GM21390 (cell line): Measurements from ENCODE around the gene OR2AT4.
"Not testable (repeated sequence)": the region's sequence is repeated elsewhere in the genome, so short reads cannot be mapped to it uniquely, and the experiment has no call there.

Source experiments
- ATAC-seq: cut with Tn5 transposase; IDR thresholded peaks from one replicate; pipeline ENCODE4 v1.9.1; 2021; ENCODE audit not compliant: unreplicated experiment

Gene OR2AT4

GRCh38 chr11:75068993-75069392 is 27.7 kb downstream of the OR2AT4 start:
- ATAC-seq: no peak

- ATAC-seq: no peak
Observed at GRCh38 chr11:75068559-75068958, 28.1 kb downstream of the OR2AT4 start.

GRCh38 chr11:75066061-75066460 is 30.6 kb downstream of the OR2AT4 start:
- ATAC-seq: no peak

GRCh38 chr11:75063741-75064314 is 32.8 kb downstream of the OR2AT4 start:
- no peak for ATAC-seq

- no peak for ATAC-seq
Observed at GRCh38 chr11:75059299-75059698, 37.4 kb downstream of the OR2AT4 start.

GRCh38 chr11:75056814-75057213 is 39.9 kb downstream of the OR2AT4 start:
- ATAC-seq: no peak

- ATAC-seq: no peak
Observed at GRCh38 chr11:75055511-75055910, 41.2 kb downstream of the OR2AT4 start.

- ATAC-seq: no peak
Observed at GRCh38 chr11:75052457-75052856, 44.2 kb downstream of the OR2AT4 start.

- no peak for ATAC-seq
Observed at GRCh38 chr11:75051043-75051442, 45.6 kb downstream of the OR2AT4 start.

GRCh38 chr11:75050516-75050915 is 46.2 kb downstream of the OR2AT4 start:
- ATAC-seq: no peak

GRCh38 chr11:75049501-75050266 is 47.0 kb downstream of the OR2AT4 start:
- ATAC-seq: not testable (repeated sequence)

- no peak for ATAC-seq
Observed at GRCh38 chr11:75047191-75047590, 49.5 kb downstream of the OR2AT4 start.

- not testable (repeated sequence) for ATAC-seq
Observed at GRCh38 chr11:75046668-75047067, 50.0 kb downstream of the OR2AT4 start.

- ATAC-seq: not testable (repeated sequence)
Observed at GRCh38 chr11:75044381-75045170, 52.1 kb downstream of the OR2AT4 start.

- not testable (repeated sequence) for ATAC-seq
Observed at GRCh38 chr11:75041821-75042220, 54.9 kb downstream of the OR2AT4 start.

GRCh38 chr11:75041263-75041662 is 55.4 kb downstream of the OR2AT4 start:
- no peak for ATAC-seq

- ATAC-seq: no peak
Observed at GRCh38 chr11:75040167-75040770, 56.4 kb downstream of the OR2AT4 start.

- ATAC-seq: no peak
Observed at GRCh38 chr11:75035911-75036565, 60.6 kb downstream of the OR2AT4 start.

GRCh38 chr11:75035256-75035655 is 61.4 kb downstream of the OR2AT4 start:
- ATAC-seq: no peak

- no peak for ATAC-seq
Observed at GRCh38 chr11:75033916-75034315, 62.8 kb downstream of the OR2AT4 start.

GRCh38 chr11:75032550-75032935 is 64.1 kb downstream of the OR2AT4 start:
- ATAC-seq: no peak
